Renal cortex interstitium (tissue), 15 donors: ENCODE results near the gene GARIN3. TPM values are rescaled to one million over a fixed set of nuclear protein-coding genes. Genes with fewer than 3 reads are reported as not detected.
"Not testable (repeated sequence)": the region's sequence is repeated elsewhere in the genome, so short reads cannot be mapped to it uniquely, and the experiment has no call there.

Experiments used
- DNase-seq, 11 donors: peaks; one replicate each; pipeline ENCODE4 v3.0.0-alpha.2; 2013; ENCODE audit warnings: low read depth in 9 of 11, low spot score in 4 of 11; ENCODE audit errors: extremely low read depth in 1 of 11
- long read RNA-seq, 16 experiments: transcript quantifications; one replicate each; lab custom pipeline, GENCODE V29; 2026
- polyA plus RNA-seq, 3 donors: library from polyadenylated mRNA; unstranded; fragments of 120-200 nt; gene quantifications; one replicate each; pipeline ENCODE4 v1.2.1, GENCODE V29; 2013; ENCODE audit not compliant: insufficient read length in 3 of 3

The GARIN3 gene
- polyA plus RNA-seq: not detected
- long read RNA-seq, donor 1: 0 reads
- long read RNA-seq, donor 2: 0 reads
- long read RNA-seq, donor 3: 0 reads
- long read RNA-seq, donor 4: 0 reads
- long read RNA-seq, donor 5: 0 reads
- long read RNA-seq, donor 6: 0 reads
- long read RNA-seq, donor 7: 0 reads
- long read RNA-seq, donor 8: 0 reads
- long read RNA-seq, donor 9: 0 reads
- long read RNA-seq, donor 10: 0 reads
- long read RNA-seq, donor 11: 0 reads
- long read RNA-seq, donor 12: 0 reads
- long read RNA-seq, donor 13: 0 reads
- long read RNA-seq, donor 14: 0 reads
- long read RNA-seq, donor 15: 0 reads
- long read RNA-seq, donor 16: 0 reads

DNA sequence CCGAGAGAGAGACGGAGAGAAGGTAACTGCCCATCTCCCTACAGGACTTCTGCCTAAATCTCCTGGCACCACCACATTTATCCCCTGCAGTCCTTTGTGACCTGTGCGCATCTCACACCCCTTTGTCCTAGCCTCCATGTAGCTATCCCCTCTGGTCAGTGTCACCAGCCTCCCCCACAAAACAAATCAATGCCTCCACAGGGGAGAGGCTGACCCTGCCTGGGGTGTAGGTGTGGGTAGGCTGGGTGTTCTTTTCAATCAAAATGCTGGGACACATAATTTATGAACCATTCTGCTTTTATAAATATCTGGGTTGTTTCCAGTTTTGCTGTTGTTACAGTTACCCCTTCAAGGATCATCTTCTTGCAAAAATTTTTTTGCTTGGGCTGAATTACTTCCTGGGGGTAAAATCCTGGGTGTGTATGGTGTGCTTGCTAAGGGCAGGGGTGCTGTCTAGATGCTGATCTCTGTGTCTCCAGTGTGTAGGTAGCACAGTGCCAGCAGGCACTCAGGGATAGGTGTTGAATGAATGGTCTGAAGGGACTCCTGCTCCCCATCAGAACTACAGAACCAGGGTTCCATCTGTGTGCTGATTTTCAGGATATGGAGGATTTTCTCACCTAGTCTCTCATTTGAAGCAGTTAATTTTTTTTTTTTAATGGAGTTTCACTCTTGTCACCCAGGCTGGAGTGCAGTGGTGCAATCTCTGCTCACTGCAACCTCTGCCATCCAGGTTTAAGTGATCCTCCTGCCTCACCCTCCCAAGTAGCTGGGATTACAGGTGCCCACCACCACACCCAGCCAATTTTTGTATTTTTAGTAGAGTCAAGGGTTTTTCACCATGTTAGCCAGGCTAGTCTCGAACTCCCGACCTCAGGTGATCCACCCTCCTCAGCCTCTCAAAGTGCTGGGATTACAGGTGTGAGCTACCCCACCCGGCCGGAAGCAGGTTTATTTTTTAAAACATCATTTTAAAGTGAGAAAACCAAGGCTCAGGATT lies at the start of gene GARIN3:
Gene GARIN3, minus strand, starts transcription at position 51 of the 1,000 bp plus-strand sequence. CDS start 96 bp downstream, outside the sequence.
- DNase-seq: no peak

DNA sequence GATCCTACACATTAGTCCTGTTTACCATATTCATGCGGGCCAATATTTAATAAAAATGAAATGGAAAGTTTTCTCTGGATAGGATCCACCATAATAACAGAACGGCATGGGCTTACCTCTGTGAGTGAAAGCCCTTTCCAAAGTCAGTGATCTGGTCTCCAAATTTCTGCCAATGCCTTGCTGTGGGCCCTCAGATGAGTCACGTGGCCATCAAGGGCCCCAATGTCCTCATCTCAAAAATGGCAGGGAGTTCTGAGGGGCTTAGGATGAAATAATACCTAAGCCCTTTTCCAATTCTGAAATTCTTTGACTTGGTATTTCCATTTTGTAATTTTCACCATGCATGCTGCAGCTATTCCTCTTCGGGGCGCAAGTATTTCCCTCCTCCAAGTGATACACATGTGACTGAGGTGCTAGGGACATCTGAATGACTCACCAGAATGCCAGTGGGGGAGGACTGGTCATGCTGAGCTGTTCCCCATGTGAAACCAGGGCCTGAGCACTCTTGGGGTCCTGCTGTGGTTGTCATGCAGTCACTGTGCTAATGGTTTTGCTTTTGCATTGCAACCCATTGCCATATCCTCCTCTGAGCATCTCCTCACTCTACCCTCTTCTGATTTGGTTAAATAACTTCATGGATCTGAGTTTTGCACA lies 49.6 kb upstream of the GARIN3 start:
- DNase-seq: no peak

GRCh38 chr5:157214861-157215513 lies 48.9 kb upstream of the GARIN3 start:
- DNase-seq: peak in 1 of 11 donors; percentile 12

GRCh38 chr5:157214415-157214814 lies 48.4 kb upstream of the GARIN3 start:
- DNase-seq: no peak

GRCh38 chr5:157213527-157214243 lies 47.6 kb upstream of the GARIN3 start:
- DNase-seq: no peak

DNA sequence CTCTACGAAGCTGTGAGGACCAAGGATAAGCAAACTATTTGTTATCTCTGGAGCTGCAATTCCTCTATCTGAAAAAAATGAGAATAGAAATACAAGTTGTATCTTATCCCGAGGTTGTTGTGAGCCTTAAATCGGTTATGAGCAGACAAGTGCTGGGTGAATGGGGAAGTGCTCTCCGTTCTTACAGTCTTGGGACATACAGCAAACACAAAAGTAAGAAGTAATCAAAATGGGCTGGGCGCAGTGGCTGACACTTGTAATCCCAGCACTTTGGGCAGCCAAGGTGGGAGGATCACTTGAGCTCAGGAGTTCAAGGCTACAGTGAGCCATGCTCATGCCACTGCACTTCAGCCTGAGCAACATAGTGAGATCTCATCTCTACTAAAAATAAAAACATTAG lies 46.2 kb upstream of the GARIN3 start:
- no peak for DNase-seq

GRCh38 chr5:157210652-157211051 lies 44.6 kb upstream of the GARIN3 start:
- DNase-seq: not testable (repeated sequence)

- no peak for DNase-seq
Observed at GRCh38 chr5:157205708-157206107, 39.6 kb upstream of the GARIN3 start.

- no peak for DNase-seq
Observed at GRCh38 chr5:157204765-157205164, 38.7 kb upstream of the GARIN3 start.

DNA sequence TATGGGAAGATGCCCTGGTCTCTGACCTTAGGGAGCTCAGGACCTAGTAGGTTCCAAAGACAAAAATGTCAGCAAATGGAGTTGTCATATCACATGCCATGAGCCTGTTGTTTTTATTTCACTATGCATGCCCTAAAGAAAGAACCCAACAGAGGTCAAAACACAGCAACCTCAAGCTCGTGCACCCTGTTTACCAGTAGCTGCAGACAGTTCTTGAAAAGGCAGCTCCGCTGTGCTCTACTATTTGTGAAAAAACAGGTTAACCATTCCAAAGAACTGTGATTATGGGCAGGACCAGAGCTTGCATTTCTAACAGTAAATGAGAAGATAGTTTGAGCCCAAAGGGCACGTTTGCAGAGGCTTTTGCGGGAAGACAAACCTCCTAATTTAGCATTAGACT lies 37.4 kb upstream of the GARIN3 start:
- DNase-seq: no peak

DNA sequence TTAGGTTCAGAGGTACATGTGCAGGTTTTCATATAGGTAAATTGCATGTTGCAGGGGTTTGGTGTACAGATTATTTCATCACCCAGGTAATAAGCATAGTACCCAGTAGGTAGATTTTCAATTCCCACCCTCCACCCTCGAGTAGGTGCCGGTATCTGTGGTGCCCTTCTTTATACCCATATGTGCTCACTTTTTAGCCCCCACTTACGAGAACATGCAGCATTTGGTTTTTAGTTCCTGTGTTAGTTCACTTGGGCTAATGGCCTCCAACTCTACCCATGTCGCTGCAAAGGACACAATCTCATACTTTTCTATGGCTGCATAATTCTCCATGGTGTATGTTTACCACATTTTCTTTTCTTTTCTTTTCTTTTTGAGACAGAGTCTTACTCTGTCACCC lies 35.8 kb upstream of the GARIN3 start:
- no peak for DNase-seq

GRCh38 chr5:157198277-157198986 lies 32.4 kb upstream of the GARIN3 start:
- DNase-seq: no peak

- no peak for DNase-seq
Observed at GRCh38 chr5:157197086-157197485, 31.0 kb upstream of the GARIN3 start.

- no peak for DNase-seq
Observed at GRCh38 chr5:157196045-157196444, 30.0 kb upstream of the GARIN3 start.

DNA sequence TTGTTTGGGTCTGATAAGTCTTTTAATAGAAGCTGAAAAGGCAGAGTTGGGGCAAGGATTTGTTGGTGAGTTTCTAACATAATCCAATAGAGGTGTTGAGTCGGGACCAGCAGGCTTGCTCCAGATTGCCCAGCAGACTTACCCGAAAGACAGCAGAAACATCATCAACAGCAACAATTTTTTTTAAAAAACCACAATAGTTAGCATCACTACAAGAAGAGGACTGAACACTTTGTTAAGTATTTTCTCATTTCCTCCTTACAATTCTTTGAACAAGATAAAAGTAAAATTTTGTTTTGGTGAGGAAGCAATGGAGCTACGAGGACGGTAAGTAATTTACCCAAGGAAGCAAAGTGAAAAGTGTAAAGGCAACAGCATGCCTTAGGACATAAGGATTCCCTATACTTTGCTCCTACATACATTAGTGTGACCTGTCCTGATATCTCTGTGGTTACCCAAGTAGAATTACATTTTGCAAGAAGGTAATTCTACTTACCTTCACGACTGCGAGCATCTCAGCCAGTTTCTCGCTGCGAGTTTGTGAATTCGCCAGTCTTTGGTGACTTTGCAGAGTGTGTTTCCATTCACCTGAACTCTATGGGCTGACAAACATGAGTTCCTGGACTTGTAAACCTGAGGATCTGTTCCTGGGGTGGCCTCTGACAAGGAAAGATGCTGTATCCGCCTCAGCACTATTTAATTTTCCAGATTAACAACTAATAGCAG lies 27.8 kb upstream of the GARIN3 start:
- DNase-seq: no peak

DNA sequence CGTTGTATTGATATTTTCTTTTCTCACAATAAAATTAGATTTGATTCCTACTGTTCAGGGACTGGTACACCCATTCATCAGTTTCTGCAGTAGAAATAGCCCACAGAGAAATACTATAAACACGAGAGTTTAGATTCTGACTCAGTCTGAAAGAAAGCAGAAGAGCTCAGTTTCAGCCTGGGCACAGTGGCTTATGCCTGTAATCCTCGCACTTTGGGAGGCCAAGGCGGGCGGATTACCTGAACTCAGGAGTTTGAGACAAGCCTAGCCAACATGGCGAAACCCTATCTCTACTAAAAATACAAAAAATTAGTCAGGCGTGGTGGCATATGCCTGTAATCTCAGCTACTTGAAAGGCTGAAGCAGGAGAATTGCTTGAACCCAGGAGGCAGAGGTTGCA lies 23.2 kb upstream of the GARIN3 start:
- DNase-seq: no peak

GRCh38 chr5:157188270-157188669 lies 22.2 kb upstream of the GARIN3 start:
- DNase-seq: no peak
